ENCODE results near the gene CCDC6. TPM values are rescaled to one million over a fixed set of nuclear protein-coding genes. Genes with fewer than 3 reads are reported as not detected.

CCDC6 gene
- total RNA-seq, 1 experiment from 2014 or later, result 58.4 TPM

- Histone ChIP-seq H3K27ac (ENCODE audit: insufficient read length, low read depth, low read length) (no peak overlapping the region), H2AFZ (ENCODE audit: low read length) (no peak overlapping the region), H3K18ac (ENCODE audit: insufficient read length, low read depth, low read length) (no peak overlapping the region), H2BK15ac (ENCODE audit: low read depth, low read length) (no peak overlapping the region), H2BK5ac (ENCODE audit: insufficient read length, low read length) (no peak overlapping the region), H3K79me1 (ENCODE audit: insufficient read depth, low read depth, low read length, poor library complexity, severe bottlenecking) (peaks cover 7% of the 10 kb centered on the region), H4K91ac (ENCODE audit: insufficient read length, low read depth, low read length) (no peak overlapping the region), H3K23me2 (ENCODE audit: insufficient read length, low read depth, low read length, poor library complexity, severe bottlenecking) (no peaks in the 10 kb centered on the region), H4K20me1 (ENCODE audit: control insufficient read depth, insufficient read depth, insufficient read length) (no peaks in the 10 kb centered on the region), H3K23ac (ENCODE audit: insufficient read length, low read depth, low read length) (no peak overlapping the region), H4K8ac (replicated peaks; ENCODE audit: insufficient read length, low read depth, low read length) (no peak overlapping the region), H3K14ac (ENCODE audit: insufficient read depth, low read length) (peak overlapping the region; percentile 59; the same call in 1 of the 2 replicates), H3K56ac (ENCODE audit: insufficient read length, low read depth, low read length) (no peak overlapping the region), H3K9me3 (ENCODE audit: control insufficient read depth, low read depth, low read length) (no peaks in the 10 kb centered on the region), H2BK12ac (ENCODE audit: insufficient read length, low read depth, low read length) (no peak overlapping the region), H3K27me3 (ENCODE audit: insufficient read depth, low read length) (no peaks in the 10 kb centered on the region), H4K5ac (ENCODE audit: insufficient read length, low read depth, low read length) (no peak overlapping the region), H3T11ph (ENCODE audit: low read length) (no peak overlapping the region), H3K9ac (ENCODE audit: extremely low read depth, insufficient read length, low read length) (no peak overlapping the region), H3K4me2 (ENCODE audit: insufficient read depth, insufficient read length, low read length) (no peak overlapping the region), H2BK120ac (ENCODE audit: low read depth, low read length, poor library complexity, severe bottlenecking) (no peak overlapping the region), H3K4ac (ENCODE audit: low read depth, low read length) (no peak overlapping the region), H2AK5ac (ENCODE audit: insufficient read length, low read length) (no peak overlapping the region), H2BK20ac (ENCODE audit: low read depth, low read length, poor library complexity, severe bottlenecking) (no peak overlapping the region), H3K79me2 (ENCODE audit: insufficient read depth, low read length) (peaks cover 55% of the 10 kb centered on the region), H3K4me1 (ENCODE audit: insufficient read depth, low read length) (peaks cover 12% of the 10 kb centered on the region)
- H3K27me3 Mint-ChIP-seq (ENCODE audit: low read depth), result no peaks in the 10 kb centered on the region
- H3K9me3 Mint-ChIP-seq, result no peaks in the 10 kb centered on the region
- no peak overlapping the region for H3K4me3 Mint-ChIP-seq
- H3K4me1 Mint-ChIP-seq, result peaks cover 72 to 73% of the 10 kb centered on the region in 2 experiments
- peak overlapping the region; percentile 26 to 59 (median 48); a peak in 2 of 7 replicates for H3K27ac Mint-ChIP-seq
- no peak for DNase-seq
- no peak for TF ChIP-seq CTCF (conservative IDR thresholded peaks at IDR 0.05)
- WGBS (ENCODE audit: extremely low coverage, insufficient read length, low lambda C conversion rate), result no CpG with 5 or more reads among the region's 10 CpGs
- H3K36me3 Mint-ChIP-seq (ENCODE audit: insufficient read depth in 1 of 3, low read depth in 3 of 3), result peaks cover 0 to 6% (median 3%) of the 10 kb centered on the region in 3 experiments; a peak in 4 of 7 replicates
Observed at GRCh38 chr10:59895629-59896116, 10.7 kb downstream of the CCDC6 start.
